GM18520 (cell line): Measurements from ENCODE around the gene PDILT.
"Not testable (repeated sequence)": the region's sequence is repeated elsewhere in the genome, so short reads cannot be mapped to it uniquely, and the experiment has no call there.

Source experiments
- ATAC-seq: cut with Tn5 transposase; IDR thresholded peaks from one replicate; pipeline ENCODE4 v1.9.1; 2021; ENCODE audit not compliant: unreplicated experiment

PDILT gene

GRCh38 chr16:20326321-20326720 is 78.2 kb downstream of the PDILT start:
- ATAC-seq, result no peak

DNA sequence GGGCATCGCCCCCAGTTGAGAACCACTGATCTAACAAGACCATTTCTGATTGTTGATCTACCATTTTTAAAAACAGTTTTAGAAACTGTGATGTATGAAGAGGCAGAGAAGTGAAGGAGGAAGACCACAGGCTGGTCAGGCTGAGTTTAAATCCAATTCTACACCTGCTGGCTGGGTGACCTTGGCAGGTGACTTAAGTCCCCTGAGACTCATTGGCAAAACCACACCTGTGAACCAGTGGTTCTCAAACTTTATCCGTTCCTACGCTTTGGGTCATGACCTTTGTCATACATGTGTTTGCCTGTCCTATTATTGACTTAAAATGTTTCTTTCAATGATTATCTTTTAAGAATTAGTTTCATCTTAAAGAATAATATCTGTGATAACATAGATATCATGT is 79.5 kb downstream of the PDILT start:
- no peak for ATAC-seq

GRCh38 chr16:20323591-20324117 is 80.9 kb downstream of the PDILT start:
- ATAC-seq, result no peak

DNA sequence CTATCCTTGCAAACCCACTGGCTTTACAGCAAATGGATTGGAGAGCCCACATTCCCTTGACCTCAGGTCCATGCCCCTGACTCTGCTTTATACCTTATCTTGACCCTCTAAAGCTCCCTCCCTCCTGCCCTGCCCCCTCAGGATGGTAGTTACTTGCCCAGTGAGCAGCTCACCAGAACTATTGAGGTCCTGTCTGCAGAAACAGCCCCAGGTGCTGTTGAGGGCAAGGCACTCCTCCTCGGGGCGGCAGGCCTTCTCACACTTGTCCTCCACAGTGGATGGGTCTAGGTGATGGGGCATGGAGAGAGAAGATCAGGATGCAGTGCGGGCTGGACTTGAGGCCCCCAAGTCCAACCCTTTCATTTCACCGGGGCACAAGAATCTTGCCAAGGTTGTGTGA is 81.8 kb downstream of the PDILT start:
- no peak for ATAC-seq

- ATAC-seq, result no peak
Measured at GRCh38 chr16:20321671-20322070, 82.9 kb downstream of the PDILT start.

DNA sequence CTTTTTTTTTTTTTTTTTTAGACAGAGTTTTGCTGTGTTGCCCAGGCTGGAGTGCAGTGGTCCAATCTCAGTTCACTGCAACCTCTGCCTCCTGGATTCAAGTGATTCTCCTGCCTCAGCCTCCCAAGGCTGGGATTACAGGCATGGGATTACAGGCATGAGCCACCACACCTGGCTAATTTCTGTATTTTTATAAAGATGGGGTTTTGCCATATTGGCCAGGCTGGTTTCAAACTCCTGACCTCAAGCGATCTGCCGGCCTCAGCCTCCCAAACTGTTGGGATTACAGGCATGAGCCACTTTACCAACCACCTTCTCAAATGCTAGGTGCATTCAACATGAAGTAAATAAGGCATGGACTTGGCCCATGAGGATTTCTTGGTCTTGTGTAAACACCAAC is 83.5 kb downstream of the PDILT start:
- ATAC-seq, result not testable (repeated sequence)

GRCh38 chr16:20320592-20320991 is 83.9 kb downstream of the PDILT start:
- ATAC-seq, result no peak

- no peak for ATAC-seq
Measured at GRCh38 chr16:20320178-20320577, 84.4 kb downstream of the PDILT start.

DNA sequence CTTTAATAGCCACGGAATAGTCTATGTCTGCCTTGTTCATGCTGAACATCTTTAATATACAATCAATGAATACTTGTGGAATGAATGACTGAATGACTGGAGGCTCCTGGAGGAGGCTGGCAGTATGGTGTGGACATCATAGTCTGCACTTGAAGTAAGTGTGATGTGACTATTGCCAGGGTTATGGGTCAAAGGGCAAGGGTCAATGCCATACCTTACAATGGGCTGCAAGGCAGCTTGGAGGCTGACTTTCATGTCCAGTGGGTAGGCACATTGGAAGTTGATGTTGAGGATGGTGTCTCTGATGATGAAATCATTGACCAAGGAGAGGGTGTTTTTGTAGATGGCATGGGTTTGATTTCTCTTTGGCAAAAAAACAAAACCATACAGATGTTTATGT is 85.1 kb downstream of the PDILT start:
- ATAC-seq, result no peak

GRCh38 chr16:20318437-20318836 is 86.1 kb downstream of the PDILT start:
- no peak for ATAC-seq

GRCh38 chr16:20318006-20318405 is 86.5 kb downstream of the PDILT start:
- ATAC-seq, result no peak

DNA sequence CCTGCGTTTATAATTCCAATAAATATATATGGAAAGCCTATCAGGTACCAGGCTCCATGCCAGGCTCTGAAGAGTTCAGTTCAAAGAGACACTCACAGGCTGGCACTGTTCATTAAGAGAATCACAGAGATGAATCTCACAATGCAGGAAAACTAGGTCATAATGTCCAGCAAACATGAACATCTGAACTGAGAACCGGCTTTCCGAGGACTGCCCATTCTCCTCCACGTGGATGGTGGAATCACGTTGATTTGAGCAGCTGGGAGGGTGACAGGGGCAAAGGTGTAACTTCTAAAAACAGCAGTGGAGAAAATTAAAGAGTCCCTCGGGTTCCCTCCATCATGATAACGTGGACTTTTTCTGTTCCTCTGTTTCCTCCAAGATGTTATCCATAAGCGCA is 87.4 kb downstream of the PDILT start:
- no peak for ATAC-seq

DNA sequence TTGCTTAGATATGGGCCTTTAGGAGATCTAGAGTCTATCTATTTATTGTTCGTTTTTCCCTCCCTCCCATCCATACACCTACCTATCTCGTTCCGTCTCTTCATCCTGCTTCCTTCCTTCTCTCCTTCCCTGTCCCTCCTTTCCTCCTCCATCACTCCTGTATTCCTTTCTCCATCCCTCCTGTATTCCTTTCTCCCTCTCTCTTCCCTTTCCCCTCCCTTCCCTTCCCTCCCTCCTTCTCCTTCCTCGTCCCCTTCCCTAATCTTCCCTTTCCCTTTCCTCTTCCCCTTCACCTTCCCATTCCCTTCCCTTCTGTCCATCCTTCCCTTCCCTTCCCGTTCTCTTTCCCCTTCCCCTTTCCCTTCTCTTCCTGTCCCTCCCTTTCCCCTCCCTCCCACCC is 87.8 kb downstream of the PDILT start:
- ATAC-seq, result no peak

- no peak for ATAC-seq
Measured at GRCh38 chr16:20315764-20316163, 88.8 kb downstream of the PDILT start.

DNA sequence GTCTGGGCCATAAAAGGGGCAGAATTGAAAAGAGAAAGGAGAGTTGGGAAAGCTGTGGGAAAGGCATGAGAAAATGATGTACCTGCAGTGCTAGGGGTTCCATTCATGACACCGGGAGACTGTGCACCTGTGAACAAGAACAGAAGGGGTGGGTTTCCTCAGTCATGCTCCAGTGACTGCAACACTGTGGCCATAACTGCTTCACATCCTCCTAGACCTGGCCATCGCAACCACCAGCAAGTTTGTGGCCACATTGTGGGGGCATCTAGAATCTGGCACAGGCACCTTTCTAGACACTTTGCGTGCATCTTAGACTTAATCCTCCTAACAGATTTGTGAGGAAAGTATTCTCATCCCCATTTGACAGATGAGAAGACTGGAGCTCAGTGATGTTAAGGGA is 90.0 kb downstream of the PDILT start:
- no peak for ATAC-seq

DNA sequence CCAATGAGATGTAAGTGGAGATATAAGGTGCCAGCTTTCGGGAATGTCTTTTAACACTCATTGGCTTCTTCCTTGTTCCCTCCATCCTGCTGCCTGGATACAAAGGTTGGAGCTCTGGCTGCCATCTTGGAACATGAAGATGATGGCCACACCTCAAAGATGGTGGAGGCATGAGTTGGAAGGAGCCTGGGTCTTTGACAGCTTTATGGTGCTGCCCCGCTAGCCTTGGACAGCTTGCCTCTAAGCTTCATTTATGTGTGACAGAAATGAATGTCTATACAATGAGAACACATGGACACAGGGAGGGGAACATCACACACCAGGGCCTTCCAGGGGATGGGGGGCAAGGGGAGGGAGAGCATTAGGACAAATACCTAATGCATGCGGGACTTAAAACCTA is 90.8 kb downstream of the PDILT start:
- no peak for ATAC-seq

DNA sequence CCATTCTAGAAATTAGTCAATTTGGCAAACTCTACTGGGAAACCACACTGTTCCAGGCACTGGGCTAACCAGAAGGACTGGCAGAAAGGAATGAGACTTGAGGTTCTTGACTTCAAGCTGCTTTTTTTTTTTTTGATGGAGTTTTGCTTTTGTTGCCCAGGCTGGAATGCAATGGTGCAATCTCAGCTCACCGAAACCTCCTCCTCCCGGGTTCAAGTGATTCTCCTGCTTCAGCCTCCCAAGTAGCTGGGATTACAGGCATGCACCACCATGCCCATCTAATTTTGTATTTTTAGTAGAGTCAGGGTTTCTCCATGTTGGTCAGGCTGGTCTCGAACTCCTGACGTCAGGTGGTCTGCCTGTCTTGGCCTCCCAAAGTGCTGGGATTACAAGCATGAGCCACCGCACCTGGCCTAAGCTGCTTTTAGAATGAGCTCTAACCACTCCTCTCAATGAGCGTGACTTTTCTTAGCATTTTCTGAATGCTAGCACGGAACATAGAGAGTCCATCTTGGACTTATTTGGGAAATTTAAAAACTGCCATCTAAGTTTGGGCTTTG is 91.9 kb downstream of the PDILT start:
- not testable (repeated sequence) for ATAC-seq

- no peak for ATAC-seq
Measured at GRCh38 chr16:20311548-20311947, 93.0 kb downstream of the PDILT start.

GRCh38 chr16:20310421-20311395 is 93.8 kb downstream of the PDILT start:
- no peak for ATAC-seq

- no peak for ATAC-seq
Measured at GRCh38 chr16:20309786-20310185, 94.8 kb downstream of the PDILT start.
